Activated naive CD4-positive, alpha-beta T cell treated with anti-CD3 and anti-CD28 coated beads, Interleukin-2, amount 50 U/mL, for 16 hours (primary cell): ENCODE data around the gene EPYC.

Source experiments
- DNase-seq: peaks from one replicate; pipeline ENCODE4 v3.0.0-alpha.2; 2020

EPYC gene, protein sequence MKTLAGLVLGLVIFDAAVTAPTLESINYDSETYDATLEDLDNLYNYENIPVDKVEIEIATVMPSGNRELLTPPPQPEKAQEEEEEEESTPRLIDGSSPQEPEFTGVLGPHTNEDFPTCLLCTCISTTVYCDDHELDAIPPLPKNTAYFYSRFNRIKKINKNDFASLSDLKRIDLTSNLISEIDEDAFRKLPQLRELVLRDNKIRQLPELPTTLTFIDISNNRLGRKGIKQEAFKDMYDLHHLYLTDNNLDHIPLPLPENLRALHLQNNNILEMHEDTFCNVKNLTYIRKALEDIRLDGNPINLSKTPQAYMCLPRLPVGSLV

DNA sequence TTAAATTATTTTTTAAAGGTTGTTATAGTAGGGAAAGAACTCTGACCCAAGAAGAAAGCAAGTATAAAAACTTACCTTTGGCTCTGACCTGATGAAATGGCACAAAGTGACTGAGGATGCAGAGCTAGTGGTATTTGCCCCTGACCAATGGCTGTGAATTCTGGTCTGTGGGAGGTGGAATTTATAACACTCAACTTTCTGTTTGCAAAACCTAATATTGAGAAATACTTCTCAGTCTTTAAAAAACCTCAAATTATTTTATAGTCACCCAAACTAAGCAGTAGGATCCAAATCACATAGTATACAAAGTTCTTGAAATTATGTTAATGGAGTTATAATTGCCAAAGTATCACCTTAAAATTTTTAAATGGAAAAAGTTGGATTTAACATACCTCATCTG, at the start of gene EPYC:
EPYC (minus strand) TSS at position 101 of the 400 bp plus-strand sequence. CDS start 2,407 bp downstream, outside the sequence.
- no peak for DNase-seq

DNA sequence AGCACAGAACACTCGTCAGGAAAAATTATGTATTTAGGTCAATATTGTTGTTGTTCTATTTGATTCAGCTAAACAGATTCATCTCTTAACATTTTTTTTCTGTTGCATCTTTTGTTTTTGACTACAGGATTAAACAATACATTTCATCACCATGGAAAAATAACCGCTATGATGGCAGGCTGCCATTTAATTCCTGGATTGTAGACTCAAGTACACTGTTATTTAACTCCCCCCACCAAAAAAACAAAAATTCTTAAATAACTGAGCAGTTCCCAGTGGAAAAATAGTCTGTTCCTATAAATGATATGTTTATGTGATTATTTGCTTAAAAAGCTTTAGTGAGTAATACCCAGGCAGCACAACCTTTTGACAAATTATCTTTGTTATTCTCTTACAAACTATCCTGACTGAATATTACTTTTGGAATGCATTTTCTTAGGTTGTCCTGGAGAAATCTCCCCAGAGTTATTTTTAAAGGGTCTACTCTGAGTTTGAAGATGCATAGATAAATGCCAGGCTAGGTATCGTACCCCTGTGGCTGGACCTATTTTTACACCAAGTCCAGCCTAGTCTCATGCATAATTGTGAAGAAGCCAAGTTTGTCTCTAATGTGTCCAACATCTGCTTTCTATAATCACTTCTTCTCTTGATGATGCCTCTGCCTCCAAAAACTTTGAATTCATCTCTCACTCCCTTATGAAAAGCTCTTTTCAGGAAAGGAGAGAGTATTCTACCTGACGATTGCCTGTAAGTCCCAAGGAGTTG, 49.4 kb upstream of the EPYC start:
- no peak for DNase-seq

DNA sequence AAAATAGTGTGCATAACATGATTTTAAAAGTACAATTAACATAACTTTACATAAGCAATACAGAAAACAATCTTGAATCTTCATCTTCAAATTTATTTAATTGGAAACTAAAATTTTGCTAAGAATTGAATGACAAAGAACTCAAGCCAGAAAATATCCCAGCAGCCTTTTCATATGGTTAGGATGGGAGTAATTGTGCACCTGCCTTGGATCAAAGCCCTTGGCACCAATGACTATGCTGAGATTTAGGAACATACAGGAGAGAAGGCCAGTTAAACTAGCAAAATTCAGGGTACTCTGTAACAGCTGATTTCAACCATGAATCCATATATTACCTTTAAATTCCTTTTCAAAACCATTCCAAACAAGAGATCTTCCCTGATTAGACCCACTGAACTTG, 47.3 kb upstream of the EPYC start:
- DNase-seq, result no peak

DNA sequence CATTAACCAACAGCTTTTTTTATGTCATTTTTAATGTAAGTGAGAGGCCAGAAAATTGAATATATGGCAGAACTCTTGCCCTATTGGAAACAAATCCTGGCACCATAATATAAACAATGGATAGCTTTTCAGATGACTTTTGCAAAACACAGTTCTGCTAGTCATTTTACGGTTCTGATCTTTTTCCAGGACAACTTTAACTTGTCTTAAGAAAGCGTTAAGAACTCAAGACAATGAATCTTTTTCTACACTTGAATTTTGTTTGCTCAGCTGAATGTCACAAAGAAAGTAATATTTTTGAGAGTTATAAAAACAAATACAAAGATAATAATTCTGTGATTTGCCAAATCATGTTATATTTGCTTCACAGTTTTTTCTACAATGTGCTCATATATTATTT, 39.8 kb upstream of the EPYC start:
- no peak for DNase-seq

DNA sequence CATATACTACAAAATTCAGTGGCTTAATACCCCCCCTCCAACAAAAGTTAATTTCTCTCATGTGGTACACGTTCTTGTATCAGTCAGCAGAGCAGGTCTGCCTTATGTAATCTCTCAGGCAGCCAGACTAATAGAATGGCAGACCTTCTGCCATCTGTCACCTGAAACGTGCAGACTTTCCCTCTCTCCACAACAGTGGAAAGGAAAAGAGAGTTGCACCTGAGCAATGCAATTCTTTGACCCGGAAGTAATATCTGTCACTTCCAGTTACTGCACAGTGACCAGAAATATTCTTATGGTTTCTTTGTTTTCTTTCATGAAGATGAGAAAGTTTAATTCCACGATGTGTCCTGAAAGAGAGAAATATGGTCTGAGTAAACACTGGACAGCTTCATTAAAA, 38.6 kb upstream of the EPYC start:
- no peak for DNase-seq

DNA sequence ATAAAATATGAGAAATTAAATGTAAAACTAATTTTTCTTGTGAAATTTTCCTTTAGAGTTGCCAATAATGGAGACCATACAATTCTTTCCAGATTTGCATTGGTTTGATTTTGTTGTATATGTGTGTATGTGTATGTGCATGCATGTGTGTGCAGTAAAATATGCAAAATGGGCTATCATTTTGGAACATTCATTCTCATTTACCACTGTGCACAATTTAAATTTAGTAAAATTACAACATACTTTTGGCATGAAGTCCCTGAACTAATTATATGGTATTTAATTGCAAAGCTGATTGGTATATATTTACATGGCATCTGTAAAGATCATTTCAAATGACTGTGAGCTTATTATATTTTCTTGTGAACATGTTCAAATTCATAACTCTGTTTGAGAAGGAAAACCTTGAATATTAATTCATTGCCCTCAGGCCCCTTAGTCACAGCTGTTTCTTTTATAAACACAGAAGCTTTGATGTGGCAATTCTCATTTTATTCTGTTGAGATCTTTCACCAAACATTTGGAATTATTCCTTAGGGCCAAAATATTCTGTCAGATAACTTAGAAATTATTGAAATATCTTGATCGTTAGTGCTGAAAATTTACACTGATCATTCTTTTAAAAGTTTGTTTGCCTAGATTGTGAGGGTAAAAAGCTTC, 35.5 kb upstream of the EPYC start:
- no peak for DNase-seq

DNA sequence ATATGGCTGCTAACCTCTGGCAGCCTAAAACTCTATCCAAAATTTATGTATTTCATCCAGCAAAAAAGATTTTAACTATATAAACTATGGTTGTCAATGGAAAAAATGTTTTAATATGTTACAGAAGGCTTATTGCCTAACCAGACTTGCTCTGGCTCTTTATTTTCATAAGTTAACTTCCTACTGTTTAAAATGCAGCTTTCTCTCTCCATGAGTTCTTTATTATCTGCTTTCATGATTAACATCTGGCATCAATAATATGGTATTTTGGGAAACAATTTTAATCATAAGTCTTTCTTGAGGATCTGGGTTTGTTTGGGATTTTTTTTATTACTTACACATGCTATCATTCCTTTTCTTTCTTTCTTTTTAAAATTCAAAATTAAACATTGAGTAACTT, 32.5 kb upstream of the EPYC start:
- no peak for DNase-seq

DNA sequence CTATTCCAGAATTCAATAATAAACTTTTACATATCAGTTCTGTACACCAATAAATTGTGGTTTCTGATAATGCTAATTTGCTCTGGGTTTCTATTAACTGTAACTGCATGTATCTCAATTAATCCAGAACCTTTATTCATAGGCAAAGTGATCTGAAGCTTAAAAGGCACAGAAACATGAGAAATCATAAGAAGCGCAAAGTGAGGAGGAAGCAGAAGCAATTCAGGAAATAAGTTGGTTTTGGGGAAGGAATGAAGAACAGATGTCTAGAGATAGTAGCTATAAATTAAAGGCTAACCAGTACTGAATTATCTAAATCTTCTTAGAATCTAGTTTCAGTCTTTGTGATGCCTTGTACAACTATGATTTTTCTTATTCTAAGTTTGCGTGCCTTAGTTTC, 28.5 kb upstream of the EPYC start:
- DNase-seq, result no peak

DNA sequence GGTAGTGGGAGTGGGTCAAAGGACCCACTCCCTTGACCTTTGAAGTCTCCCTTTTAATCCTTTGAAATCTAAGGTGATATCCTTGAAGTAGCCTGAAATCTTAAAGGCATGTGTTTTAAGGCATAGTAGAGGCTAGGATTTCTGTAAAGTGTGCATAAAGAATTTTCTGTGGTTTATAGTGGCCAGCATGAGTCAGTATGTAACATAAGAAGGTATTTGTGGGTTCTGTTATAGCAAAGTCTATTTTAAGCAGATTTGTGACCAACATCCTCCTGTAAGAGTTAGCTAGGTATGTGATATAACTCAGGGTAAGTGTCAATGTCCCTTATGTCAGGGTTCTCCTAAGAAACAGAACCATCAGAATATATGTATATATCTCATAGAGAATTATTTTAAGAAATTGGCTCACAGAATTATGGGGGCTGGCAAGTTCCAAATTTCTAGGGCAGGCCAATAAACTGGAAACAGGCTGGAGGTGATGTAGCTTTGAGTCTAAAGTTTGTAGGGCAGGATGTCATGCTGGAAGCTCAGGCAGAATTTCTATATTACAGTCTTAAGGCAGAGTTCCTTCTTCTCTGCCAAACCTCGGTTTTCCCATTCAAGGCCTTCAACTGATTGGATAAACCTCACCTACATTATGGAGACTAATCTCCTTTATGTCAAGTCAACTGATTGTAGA, 18.7 kb upstream of the EPYC start:
- no peak for DNase-seq

DNA sequence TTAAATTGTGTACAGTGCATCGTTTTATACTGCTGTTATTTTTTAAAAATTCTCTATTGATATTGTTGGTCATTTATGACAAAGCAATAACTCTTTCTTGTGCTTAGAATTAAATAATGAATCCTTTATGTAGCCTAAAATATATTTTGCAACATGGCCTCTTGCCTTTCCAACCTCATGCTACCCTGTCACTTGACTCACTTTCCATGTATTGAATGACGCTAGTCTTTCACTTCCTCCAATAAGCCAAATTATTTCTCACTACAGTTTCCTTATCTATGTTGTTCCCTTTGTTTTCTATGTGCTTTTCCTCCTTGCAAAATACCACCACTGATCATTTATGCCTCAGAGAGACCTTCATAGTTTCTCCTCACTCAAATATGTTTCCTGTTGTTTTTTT, 16.3 kb upstream of the EPYC start:
- DNase-seq, result no peak

DNA sequence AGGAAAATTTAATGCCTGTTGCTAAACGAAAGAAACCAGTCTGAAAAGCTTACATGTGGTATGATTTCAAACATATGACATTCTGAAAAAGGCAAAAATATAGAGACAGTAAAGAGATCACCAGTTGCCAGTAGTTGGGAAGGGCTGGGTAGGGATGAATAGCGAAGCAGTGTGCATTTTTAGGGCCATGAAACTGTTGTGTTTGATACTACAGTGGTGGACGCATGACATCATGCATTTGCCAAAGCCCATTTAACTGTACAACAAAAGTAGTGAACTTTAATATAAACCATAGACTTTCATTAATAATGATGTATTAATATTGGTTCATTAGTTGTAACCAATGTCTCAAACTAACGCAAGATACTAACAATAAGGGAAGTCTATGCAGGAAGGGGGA, 14.7 kb upstream of the EPYC start:
- DNase-seq, result no peak

DNA sequence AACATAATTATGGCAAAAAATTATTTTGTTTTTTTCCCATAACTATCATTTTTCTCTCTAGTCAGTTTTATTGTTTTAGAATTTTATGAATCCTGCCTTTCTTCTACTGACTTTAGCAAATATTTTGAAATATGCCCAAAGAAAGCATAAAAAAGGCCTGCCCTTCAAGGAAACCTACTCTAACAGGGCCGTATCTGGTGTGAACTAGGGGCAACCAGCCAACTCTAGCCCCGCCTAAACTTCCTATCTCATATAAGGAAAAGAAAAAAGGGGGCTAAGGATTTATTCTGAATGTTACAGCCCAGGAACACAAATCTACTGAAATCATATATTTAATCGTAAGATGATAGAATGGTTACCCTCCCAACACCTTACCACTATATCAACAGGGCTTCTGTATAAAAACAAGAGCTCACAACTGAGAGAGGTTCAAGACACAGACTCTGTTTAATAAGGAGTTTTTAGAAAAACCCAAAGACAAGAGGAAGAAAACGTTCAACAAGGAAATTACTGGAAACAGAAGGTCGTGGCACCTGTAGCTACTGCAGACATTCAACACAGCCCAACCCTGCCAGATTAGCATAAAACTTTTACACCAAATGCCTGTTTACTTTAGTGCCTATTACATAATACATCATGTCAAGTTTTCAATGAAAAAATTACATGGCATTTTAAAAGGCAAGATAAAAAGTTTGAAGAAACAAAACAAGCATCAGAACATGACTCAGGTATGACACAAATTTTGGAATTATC, 12.9 kb upstream of the EPYC start:
- no peak for DNase-seq

DNA sequence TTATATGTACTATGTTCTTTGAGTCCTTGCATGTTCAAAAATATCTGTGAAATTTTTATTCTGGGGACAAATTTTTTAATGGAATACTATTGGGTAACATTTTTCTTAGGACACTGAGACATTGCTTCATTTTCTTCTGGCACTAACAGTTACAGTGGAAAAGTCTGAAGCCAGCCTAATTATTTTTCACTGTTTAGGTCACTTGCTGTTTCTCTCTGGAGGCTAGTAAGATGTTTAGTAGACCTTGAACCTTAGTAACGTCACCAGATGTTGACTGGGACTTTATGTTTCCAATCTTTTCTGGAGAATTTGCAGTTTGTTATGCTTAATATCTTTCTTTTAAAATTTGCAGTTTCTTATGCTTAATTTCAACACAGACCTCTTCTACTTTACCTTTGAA, 12.3 kb upstream of the EPYC start:
- no peak for DNase-seq

DNA sequence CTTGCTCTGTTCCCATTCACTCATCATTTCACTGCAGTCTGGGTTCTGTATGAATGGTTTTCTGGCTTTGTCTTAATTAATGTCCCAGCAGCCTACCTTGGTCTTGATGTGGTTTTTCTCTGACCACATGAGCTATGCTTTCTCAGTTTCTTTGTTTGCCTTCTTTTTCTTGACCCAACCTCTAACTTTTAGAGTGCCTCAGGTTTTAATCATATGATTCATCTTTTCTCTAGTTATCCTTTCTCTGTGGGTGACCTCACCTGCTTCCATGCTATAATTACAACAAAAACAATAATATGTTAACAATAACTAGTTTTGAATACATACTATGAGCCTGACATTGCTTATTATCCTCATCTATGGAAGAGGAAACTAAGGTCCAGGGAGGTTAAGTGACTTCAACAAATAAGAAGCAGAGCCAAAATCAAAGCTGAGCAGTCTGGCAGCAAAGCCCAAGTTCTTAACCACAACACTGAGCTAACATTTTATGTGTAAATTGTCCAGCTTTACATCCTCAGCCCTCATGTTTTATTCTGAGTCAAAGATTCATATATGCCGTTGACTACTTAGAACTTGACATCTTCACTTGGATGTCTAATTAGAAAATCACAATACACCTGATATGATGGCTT, 4.7 kb upstream of the EPYC start:
- no peak for DNase-seq

DNA sequence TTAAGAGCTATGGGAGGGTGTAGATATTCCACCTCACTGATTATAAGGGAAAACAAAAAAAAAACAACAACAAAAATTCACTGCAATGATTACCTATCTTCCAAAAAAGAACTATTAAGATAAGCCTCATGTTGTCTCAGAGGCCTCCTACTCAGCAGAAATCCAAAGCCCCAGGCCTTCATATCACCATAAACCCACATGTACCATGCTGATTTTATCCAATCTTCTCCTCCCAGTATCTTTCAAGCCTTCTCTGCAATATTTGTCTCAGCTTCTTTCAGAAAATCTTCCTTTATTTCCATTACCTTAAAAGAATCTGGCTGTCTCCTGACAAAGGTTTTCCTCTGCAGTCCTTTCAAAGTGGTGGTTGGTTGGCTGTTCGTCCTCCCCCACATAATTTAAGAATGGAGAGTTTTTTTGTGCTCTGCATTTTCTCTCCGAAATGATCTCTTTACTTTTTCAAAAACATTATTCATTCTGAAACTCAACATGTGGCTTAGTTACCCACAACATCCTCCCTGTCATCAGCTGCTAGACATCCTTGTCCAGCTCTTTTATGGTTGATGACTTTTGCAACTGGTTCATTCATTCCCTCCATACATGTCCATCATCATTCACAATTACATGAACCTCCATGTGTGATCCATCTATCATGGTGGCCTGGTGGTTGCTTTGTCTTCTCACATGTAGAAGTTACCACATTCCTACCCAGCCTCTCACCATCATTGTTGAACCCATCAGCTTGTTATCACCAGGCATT, 2.9 kb upstream of the EPYC start:
- DNase-seq, result no peak

DNA sequence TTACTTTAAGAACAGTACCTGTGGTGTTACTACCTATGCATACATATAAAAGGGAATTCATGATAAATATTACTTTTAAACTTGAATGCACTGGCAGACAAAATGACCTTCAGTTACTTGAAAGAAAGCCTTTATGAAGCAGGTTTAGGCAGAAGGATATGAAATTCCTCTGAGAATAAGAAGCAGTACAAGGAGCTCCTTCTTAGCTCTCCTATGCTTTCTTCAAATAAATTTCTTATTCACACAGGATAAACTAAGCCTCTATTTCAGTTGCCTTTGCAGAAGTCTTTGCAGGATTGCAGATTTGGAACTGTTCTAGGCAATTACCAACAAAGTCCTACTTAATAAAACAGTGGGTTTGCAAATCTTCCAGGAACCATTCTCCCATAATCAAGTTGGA, 1.0 kb downstream of the EPYC start:
- no peak for DNase-seq

DNA sequence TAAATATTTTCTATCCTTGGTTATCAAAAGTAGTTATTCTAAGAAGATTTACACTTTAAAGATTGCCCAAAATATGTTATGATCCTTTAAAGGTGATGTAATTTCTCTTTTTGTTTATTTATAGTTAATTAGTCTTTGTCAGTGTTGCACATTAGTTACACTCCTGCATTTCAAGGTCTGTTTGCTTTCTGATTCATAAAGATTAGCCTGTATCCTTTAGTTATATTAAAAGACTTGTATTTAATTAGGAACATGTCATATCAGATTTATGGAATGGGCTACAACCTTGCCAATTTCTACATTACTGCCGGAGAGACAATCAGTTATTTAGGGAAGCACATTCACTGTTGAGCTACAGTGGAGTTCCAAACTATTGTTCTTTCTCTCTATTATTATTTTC, 3.5 kb downstream of the EPYC start:
- no peak for DNase-seq

DNA sequence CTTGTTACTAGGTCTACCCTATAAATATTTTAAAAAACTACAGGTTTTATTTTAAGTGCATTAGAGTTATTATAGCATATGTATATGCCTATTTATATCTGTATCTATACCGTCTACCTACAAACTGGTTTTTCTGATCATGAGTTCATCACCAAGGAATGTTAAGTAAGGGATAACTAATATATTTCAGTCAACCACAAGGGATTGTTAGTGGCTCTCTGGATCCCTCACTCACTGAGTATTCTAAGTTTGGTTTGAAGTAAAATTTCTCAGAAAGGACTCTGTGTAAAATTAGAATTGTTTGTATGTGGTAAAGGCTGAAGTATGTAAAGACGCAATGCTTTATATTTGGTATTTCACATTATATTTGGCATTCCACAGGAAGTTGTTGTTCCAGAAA, 4.8 kb downstream of the EPYC start:
- no peak for DNase-seq

DNA sequence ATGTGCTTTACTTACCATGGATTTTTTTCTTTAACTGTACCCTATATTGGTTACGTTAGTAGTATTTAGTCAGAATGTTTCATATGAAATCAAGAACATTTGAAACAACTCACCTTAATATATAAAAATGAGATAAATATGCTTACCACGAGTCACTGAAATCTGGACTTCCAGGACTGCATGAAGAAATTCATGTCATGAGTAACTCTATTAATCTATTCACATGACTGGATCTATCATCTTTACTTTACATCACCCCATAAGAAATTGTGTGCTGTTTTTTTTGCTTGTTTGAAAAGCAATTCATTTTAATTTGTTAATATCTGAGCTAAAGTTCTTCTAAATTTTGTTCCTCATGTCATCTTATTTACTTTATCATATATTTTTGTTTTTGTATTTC, 5.2 kb downstream of the EPYC start:
- no peak for DNase-seq

DNA sequence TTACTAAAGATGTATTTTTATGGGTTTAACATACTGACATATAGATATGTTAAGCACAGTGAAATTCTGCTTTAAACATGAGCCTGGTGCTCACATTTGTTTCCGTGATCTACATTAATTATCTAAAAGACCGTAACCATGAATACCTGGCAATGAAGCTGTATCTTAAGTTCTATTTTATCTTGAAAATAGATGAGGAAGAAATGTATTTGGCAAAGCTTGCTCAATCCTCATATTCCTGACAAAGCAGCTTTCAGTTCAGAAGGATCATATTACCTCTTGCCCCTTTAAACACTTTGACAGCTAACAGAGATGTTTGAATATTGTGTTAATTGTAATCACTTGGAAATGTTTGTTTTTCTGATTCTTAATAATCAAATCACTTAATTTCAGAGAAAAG, 9.8 kb downstream of the EPYC start:
- DNase-seq, result no peak

DNA sequence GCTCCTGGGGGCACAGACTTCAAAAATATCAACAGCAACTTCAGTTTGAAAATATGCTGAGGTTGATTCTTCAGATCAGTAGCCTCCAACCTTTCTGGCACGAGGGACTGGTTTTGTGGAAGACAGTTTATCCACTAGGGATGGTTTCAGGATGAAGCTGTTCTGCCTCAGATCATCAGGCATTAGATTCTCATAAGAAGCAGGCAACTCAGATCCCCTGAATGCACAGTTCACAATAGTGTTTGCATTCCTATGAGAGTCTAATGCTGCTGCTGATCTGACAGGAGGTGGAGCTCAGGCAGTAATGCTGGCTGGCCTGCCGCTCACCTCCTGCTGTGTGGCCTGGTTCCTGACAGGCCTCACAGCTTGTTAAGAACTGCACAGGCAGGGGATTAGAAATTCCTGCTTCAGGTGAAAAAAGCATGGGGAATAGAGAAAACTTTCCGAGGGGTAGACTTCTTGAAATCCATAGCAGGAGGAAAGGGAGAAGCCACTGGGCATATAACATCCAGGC, 12.8 kb downstream of the EPYC start:
- DNase-seq, result no peak
